HEK293T (cell line): Measurements from ENCODE around the gene AQP5.

Experiments
- BHLHE40 ChIP-seq: fragments of 450-650 bp; IDR thresholded peaks from 2 replicates; pipeline ENCODE4 v1.6.1; 2016; ENCODE audit warnings: mild to moderate bottlenecking, moderate library complexity, borderline replicate concordance
- CTBP1 ChIP-seq: fragments of 450-650 bp; IDR thresholded peaks from 2 replicates; pipeline ENCODE4 v1.6.1; 2016; ENCODE audit warnings: borderline replicate concordance
- ELF4 ChIP-seq: fragments of 450-650 bp; IDR thresholded peaks from 2 replicates; pipeline ENCODE4 v1.6.1; 2017; ENCODE audit warnings: antibody characterized with exemption
- FOXK2 ChIP-seq: fragments of 450-650 bp; IDR thresholded peaks from 2 replicates; pipeline ENCODE4 v1.6.1; 2016; ENCODE audit warnings: mild to moderate bottlenecking
- FOXM1 ChIP-seq: fragments of 450-650 bp; IDR thresholded peaks from 2 replicates; pipeline ENCODE4 v1.6.1; 2017; ENCODE audit warnings: mild to moderate bottlenecking, borderline replicate concordance
- NFRKB ChIP-seq: fragments of 450-650 bp; IDR thresholded peaks from 2 replicates; pipeline ENCODE4 v1.6.1; 2016; ENCODE audit warnings: mild to moderate bottlenecking, moderate library complexity
- SP1 ChIP-seq: fragments of 450-650 bp; IDR thresholded peaks from 2 replicates; pipeline ENCODE4 v1.6.1; 2017
- SUZ12 ChIP-seq: fragments of 450-650 bp; IDR thresholded peaks from 2 replicates; pipeline ENCODE4 v1.6.1; 2016; ENCODE audit warnings: mild to moderate bottlenecking
- TARDBP ChIP-seq: fragments of 450-650 bp; IDR thresholded peaks from 2 replicates; pipeline ENCODE4 v1.6.1; 2016
- ZNF384 ChIP-seq: fragments of 450-650 bp; IDR thresholded peaks from 2 replicates; pipeline ENCODE4 v1.6.1; 2016
- TF ChIP-seq, protein P1 (sequence below): fragments of 450-650 bp; IDR thresholded peaks from 2 replicates; pipeline ENCODE4 v1.6.1; 2016

DNA sequence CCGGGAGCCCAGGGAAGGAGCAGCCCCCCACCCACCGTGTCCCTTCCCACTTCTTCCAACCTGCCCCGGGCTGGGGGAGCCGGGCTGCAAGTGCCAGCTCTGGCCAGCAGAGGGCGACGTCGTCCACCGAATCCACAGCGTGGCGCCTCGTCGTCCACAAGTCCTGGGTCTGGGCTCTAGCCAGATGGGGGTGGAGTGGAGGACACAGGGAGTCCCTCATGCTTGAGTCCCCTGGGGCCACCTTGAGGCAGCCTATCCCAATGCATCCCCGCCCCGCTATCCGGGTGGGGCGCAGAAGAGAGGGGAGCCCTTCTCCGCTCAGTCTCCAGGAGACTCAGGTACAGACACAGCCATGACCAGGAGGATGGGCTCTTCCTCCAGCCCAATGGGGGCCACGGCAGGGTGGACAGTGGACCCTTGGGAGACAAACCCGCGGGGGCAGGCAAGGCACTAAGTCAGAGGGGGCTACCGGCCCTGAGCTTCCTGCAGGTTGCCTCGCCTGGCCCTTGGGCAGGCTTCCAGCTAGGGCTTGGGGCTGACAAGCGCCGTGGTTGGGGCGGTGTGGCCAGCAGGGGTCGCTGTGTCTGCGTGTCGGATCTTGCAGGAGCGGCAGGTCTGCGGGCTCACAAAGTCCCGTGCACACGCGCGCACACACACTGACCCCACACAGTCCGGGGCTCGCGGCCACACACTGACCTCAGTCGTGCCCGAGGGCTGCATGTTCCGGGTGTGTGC is 5.5 kb downstream of the AQP5 start:
- TF ChIP-seq FOXK2: no peak
- no peak for TF ChIP-seq CTBP1
- TF ChIP-seq BHLHE40: no peak
- TF ChIP-seq SUZ12: no peak
- no peak for TF ChIP-seq ELF4
- no peak for TF ChIP-seq FOXM1
- TF ChIP-seq ZNF384: no peak
- TF ChIP-seq SP1: no peak
- 0 out of 2 replicates have a peak, but pooled peaks have one; percentile 7 for TF ChIP-seq TARDBP
- TF ChIP-seq, protein P1, sequence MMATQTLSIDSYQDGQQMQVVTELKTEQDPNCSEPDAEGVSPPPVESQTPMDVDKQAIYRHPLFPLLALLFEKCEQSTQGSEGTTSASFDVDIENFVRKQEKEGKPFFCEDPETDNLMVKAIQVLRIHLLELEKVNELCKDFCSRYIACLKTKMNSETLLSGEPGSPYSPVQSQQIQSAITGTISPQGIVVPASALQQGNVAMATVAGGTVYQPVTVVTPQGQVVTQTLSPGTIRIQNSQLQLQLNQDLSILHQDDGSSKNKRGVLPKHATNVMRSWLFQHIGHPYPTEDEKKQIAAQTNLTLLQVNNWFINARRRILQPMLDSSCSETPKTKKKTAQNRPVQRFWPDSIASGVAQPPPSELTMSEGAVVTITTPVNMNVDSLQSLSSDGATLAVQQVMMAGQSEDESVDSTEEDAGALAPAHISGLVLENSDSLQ: no peak
- TF ChIP-seq NFRKB: no peak
